Measurements from ENCODE around the gene DEFB131A.
"Not testable (repeated sequence)": the region's sequence is repeated elsewhere in the genome, so short reads cannot be mapped to it uniquely, and the experiment has no call there.

- TF ChIP-seq POLR2AphosphoS5, POLR2A, POU2F2, TAF1, SPI1 (IDR thresholded peaks at IDR 0.05; ENCODE audit: low read depth, low read length): not testable (repeated sequence)
Observed at GRCh38 chr4:9454284-9454683, 10.1 kb downstream of the DEFB131A start.

Measured in GM12891 (cell line).